Neutrophil (primary cell): ENCODE results near the gene ADGRV1.

Experiments used
- H3K27ac ChIP-seq: fragments of 200-600 bp; sonication (generic); 2 replicates; pipeline ENCODE4 v1.5.1; 2016; ENCODE audit warnings: mild to moderate bottlenecking, moderate library complexity
- H3K27me3 ChIP-seq: fragments of 200-600 bp; sonication (generic); 2 replicates; pipeline ENCODE4 v1.6.0; 2016; ENCODE audit warnings: mild to moderate bottlenecking
- H3K36me3 ChIP-seq: fragments of 200-600 bp; sonication (generic); 2 replicates; pipeline ENCODE4 v1.5.1; 2017
- H3K4me1 ChIP-seq, 2 experiments: fragments of 200-600 bp in 1 of 2; sonication (generic) in 1 of 2; 1 replicate in 1 of 2; 2 replicates in 1 of 2; pipeline versions ENCODE4 v1.5.1 to v1.6.1; 2013 to 2016; ENCODE audit warnings: low read depth in 1 of 2, low read length in 1 of 2, mild to moderate bottlenecking in 1 of 2, moderate library complexity in 1 of 2; ENCODE audit not compliant: control insufficient read depth in 1 of 2, insufficient read depth in 1 of 2
- H3K4me3 ChIP-seq, 2 experiments: fragments of 200-600 bp in 1 of 2; sonication (generic) in 1 of 2; 1 replicate in 1 of 2; 2 replicates in 1 of 2; pipeline ENCODE4 v1.5.1; 2013 to 2016; ENCODE audit warnings: low read depth in 1 of 2, low read length in 1 of 2, mild to moderate bottlenecking in 1 of 2, moderate library complexity in 1 of 2
- H3K9me3 ChIP-seq: fragments of 200-600 bp; sonication (generic); 2 replicates; pipeline ENCODE4 v1.5.1; 2016
- CTCF ChIP-seq: fragments of 200-600 bp; sonication (generic); IDR thresholded peaks from 2 replicates; pipeline ENCODE4 v1.5.1; 2016; ENCODE audit warnings: antibody characterized with exemption

Gene ADGRV1

GRCh38 chr5:90632791-90633190 is 74.2 kb downstream of the ADGRV1 start:
- Histone ChIP-seq H3K4me3 (no peak overlapping the region), H3K27ac (no peak overlapping the region), H3K36me3 (no peaks in the 10 kb centered on the region), H3K4me1 (no peaks in the 10 kb centered on the region), H3K9me3 (no peaks in the 10 kb centered on the region), H3K27me3 (no peaks in the 10 kb centered on the region)
- TF ChIP-seq CTCF: no peak

- no peaks in the 10 kb centered on the region for H3K4me1 ChIP-seq
- no peak overlapping the region for H3K4me3 ChIP-seq
- H3K27me3 ChIP-seq: no peaks in the 10 kb centered on the region
- no peaks in the 10 kb centered on the region for H3K36me3 ChIP-seq
- no peaks in the 10 kb centered on the region for H3K9me3 ChIP-seq
- no peak for TF ChIP-seq CTCF
- no peak overlapping the region for H3K27ac ChIP-seq
These were observed 78.4 kb downstream of the ADGRV1 start for GRCh38 chr5:90636948-90637347.

- no peak for TF ChIP-seq CTCF
- H3K4me3 ChIP-seq: no peak overlapping the region
These were observed 79.1 kb downstream of the ADGRV1 start for GRCh38 chr5:90637731-90638130.

GRCh38 chr5:90638878-90639277 is 80.3 kb downstream of the ADGRV1 start:
- no peaks in the 10 kb centered on the region for H3K36me3 ChIP-seq
- no peaks in the 10 kb centered on the region for H3K9me3 ChIP-seq
- no peaks in the 10 kb centered on the region for H3K4me1 ChIP-seq
- no peak overlapping the region for H3K4me3 ChIP-seq
- H3K27me3 ChIP-seq: no peaks in the 10 kb centered on the region
- no peak for TF ChIP-seq CTCF
- no peak overlapping the region for H3K27ac ChIP-seq

More at GRCh38 chr5:90637731-90638130, 79.1 kb downstream of the ADGRV1 start:
- H3K36me3 ChIP-seq: no peaks in the 10 kb centered on the region
- H3K4me1 ChIP-seq: no peaks in the 10 kb centered on the region
- no peaks in the 10 kb centered on the region for H3K27me3 ChIP-seq
- no peak overlapping the region for H3K27ac ChIP-seq
- no peaks in the 10 kb centered on the region for H3K9me3 ChIP-seq

- Histone ChIP-seq H3K4me1 (no peaks in the 10 kb centered on the region), H3K27ac (no peak overlapping the region), H3K4me3 (no peak overlapping the region), H3K9me3 (no peaks in the 10 kb centered on the region), H3K27me3 (no peaks in the 10 kb centered on the region), H3K36me3 (no peaks in the 10 kb centered on the region)
- TF ChIP-seq CTCF: no peak
These were observed 82.0 kb downstream of the ADGRV1 start for GRCh38 chr5:90640484-90641059.

- H3K4me1 ChIP-seq: no peaks in the 10 kb centered on the region
- H3K4me3 ChIP-seq: no peak overlapping the region
- TF ChIP-seq CTCF: no peak
- H3K27ac ChIP-seq: no peak overlapping the region
- no peaks in the 10 kb centered on the region for H3K27me3 ChIP-seq
- H3K36me3 ChIP-seq: no peaks in the 10 kb centered on the region
- no peaks in the 10 kb centered on the region for H3K9me3 ChIP-seq
These were observed 82.9 kb downstream of the ADGRV1 start for GRCh38 chr5:90641528-90641927.
